OCI-LY3 (cell line): ENCODE measurements around the gene GZMM.

Experiments used
- H2AFZ ChIP-seq: fragments of 200-600, 300-600 bp; shearing (Covaris generic); 2 replicates; pipeline ENCODE4 v1.6.0; 2014; ENCODE audit warnings: antibody characterized with exemption, low read depth, low read length
- H3K27ac ChIP-seq: fragments of 200-600, 300-600 bp; sonication (generic); 2 replicates; pipeline ENCODE4 v1.5.1; 2014; ENCODE audit warnings: mild to moderate bottlenecking, low read length, moderate library complexity, mixed read lengths
- H3K27me3 ChIP-seq: fragments of 200-600, 300-600 bp; sonication (generic); 2 replicates; pipeline ENCODE4 v1.6.1; 2014; ENCODE audit warnings: low read depth, low read length, mixed read lengths
- H3K36me3 ChIP-seq: fragments of 200-600, 300-600 bp; sonication (generic); replicated peaks from 2 replicates; pipeline ENCODE3; 2014; ENCODE audit warnings: low read depth, low read length, mixed read lengths
- H3K4me1 ChIP-seq: fragments of 300-600, 200-600 bp; sonication (generic); 2 replicates; pipeline ENCODE4 v1.6.1; 2014; ENCODE audit warnings: low read length, mixed read lengths
- H3K4me2 ChIP-seq: fragments of 200-600, 300-600 bp; sonication (generic); 2 replicates; pipeline ENCODE4 v1.6.1; 2014; ENCODE audit warnings: low read length, mixed read lengths
- H3K4me3 ChIP-seq: fragments of 300-600, 200-600 bp; sonication (generic); 2 replicates; pipeline ENCODE4 v1.5.1; 2014; ENCODE audit warnings: antibody characterized with exemption, mild to moderate bottlenecking, low read length, moderate library complexity
- H3K79me2 ChIP-seq: fragments of 300-600, 200-600 bp; shearing (Covaris generic); 2 replicates; pipeline ENCODE4 v1.6.1; 2014; ENCODE audit warnings: mild to moderate bottlenecking, low read length, mixed read lengths
- H3K9ac ChIP-seq: fragments of 300-600, 200-600 bp; shearing (Covaris generic); 2 replicates; pipeline ENCODE4 v1.6.0; 2014; ENCODE audit warnings: mild to moderate bottlenecking, low read length, moderate library complexity
- H3K9me3 ChIP-seq: fragments of 200-600, 300-600 bp; shearing (Covaris generic); 2 replicates; pipeline ENCODE4 v1.6.1; 2014; ENCODE audit warnings: low read length, mixed read lengths; ENCODE audit not compliant: insufficient read depth
- H4K20me1 ChIP-seq: fragments of 200-600, 300-600 bp; sonication (generic); 2 replicates; pipeline ENCODE4 v1.6.1; 2016; ENCODE audit warnings: low read length, mixed read lengths; ENCODE audit not compliant: insufficient read depth
- CTCF ChIP-seq: fragments of 200-600, 300-600 bp; sonication (generic); IDR thresholded peaks from 2 replicates; pipeline ENCODE4 v1.5.1; 2014; ENCODE audit warnings: antibody characterized with exemption, low read length, low read depth
- EZH2phosphoT487 ChIP-seq: fragments of 200-600 bp; shearing (Covaris generic); IDR thresholded peaks from 2 replicates; pipeline ENCODE4 v1.6.1; 2018; ENCODE audit warnings: antibody characterized with exemption, mixed run types, low read depth

GZMM gene

GRCh38 chr19:571566-571974, 27.7 kb downstream of the GZMM start:
- Histone ChIP-seq H3K4me2 (peak overlapping the region; percentile 78), H3K4me1 (peaks cover 17% of the 10 kb centered on the region), H3K9ac (peak overlapping the region; percentile 92), H3K9me3 (no peaks in the 10 kb centered on the region), H3K27me3 (no peaks in the 10 kb centered on the region), H2AFZ (peak overlapping the region; percentile 54), H3K4me3 (peak overlapping the region; percentile 82), H3K36me3 (peaks cover 16% of the 10 kb centered on the region), H4K20me1 (peaks cover 33% of the 10 kb centered on the region), H3K27ac (peak overlapping the region; percentile 94), H3K79me2 (peaks cover 42% of the 10 kb centered on the region)
- TF ChIP-seq EZH2phosphoT487 (no peak), CTCF (no peak)

DNA sequence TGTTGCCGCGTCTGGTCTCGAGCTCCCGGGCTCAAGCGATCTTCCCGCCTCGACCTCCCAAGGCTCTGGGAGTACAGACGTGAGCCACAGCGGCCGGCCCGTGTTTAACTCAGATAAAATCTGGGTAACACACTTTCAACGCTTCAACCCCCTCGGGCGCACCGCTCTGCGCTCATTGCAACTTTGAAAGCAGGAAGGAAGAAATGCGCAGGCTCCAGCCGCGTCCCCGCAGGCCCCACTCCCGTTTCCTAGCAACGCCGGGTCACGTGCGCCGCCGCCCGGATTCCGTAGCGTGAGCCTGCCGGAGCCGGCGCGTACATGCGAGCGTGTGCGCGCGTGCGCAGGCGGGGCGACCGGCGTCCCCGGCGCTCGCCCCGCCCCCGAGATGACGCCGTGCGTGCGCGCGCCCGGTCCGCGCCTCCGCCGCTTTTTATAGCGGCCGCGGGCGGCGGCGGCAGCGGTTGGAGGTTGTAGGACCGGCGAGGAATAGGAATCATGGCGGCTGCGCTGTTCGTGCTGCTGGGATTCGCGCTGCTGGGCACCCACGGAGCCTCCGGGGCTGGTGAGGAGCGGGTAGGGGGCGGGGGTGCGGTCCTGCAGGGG, 28.4 kb downstream of the GZMM start, which contains the start of gene BSG:
Gene BSG (plus strand): TSS at position 457 of the 603 bp plus-strand sequence. CDS start 39 bp downstream, at position 496.
- Histone ChIP-seq H3K36me3 (peaks cover 16% of the 10 kb centered on the region), H4K20me1 (peaks cover 40% of the 10 kb centered on the region), H3K79me2 (peaks cover 48% of the 10 kb centered on the region), H2AFZ (peak within 1 kb of the TSS; percentile 54), H3K4me1 (peaks cover 17% of the 10 kb centered on the region), H3K4me2 (peak within 1 kb of the TSS; percentile 100), H3K9me3 (no peaks in the 10 kb centered on the region), H3K9ac (peak within 1 kb of the TSS; percentile 95), H3K27ac (peak within 1 kb of the TSS; percentile 94), H3K27me3 (no peaks in the 10 kb centered on the region), H3K4me3 (peak within 1 kb of the TSS; percentile 93)
- TF ChIP-seq CTCF: no peak
- no peak for TF ChIP-seq EZH2phosphoT487

DNA sequence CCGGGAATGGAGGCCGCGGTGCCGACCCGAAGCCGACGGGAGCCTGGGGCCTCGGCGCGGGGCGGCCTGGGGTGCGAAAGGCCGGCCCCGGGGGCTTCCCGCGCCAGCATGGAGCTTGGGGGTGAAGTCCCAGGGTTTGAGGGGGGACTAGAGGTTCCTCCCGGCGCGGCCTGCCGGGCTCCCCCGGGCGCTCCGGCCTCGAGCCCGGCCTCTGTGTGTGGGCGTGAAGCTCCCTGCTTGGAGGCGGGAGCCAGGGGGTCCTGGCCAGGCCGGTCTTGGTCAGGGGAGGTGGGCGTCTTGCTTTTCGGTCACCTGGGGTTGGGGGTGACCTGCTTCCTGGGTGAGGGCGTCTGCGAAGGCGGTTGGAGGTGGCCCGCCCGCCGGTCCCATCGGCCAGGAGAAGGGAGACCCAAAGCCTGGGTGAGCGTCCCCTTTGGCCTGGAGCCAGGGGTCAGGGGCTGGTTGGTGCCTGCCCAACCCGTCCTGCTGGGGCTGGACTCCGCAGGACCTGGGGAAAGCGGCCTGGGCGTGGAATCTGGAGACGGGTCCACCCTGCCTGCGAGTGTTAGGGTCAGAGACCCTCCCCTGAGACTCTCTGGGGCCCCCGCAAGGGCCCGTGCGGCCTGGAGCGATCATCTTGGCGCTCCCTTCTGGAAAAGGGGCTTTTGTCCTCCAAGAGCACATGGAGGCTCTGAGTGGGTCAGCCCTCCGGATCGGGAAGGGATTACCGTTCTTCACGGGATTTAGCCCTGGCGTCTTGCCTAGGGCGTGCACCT, 29.1 kb downstream of the GZMM start:
- peak overlapping the region; percentile 100 for H3K4me2 ChIP-seq
- no peak overlapping the region for H2AFZ ChIP-seq
- peak overlapping the region; percentile 95 for H3K9ac ChIP-seq
- H3K36me3 ChIP-seq: peaks cover 23% of the 10 kb centered on the region
- peaks cover 47% of the 10 kb centered on the region for H4K20me1 ChIP-seq
- peak overlapping the region; percentile 67 for H3K27ac ChIP-seq
- no peak for TF ChIP-seq CTCF
- no peak for TF ChIP-seq EZH2phosphoT487
- H3K27me3 ChIP-seq: no peaks in the 10 kb centered on the region
- peaks cover 55% of the 10 kb centered on the region for H3K79me2 ChIP-seq
- no peaks in the 10 kb centered on the region for H3K9me3 ChIP-seq
- H3K4me3 ChIP-seq: peak overlapping the region; percentile 93
- peaks cover 17% of the 10 kb centered on the region for H3K4me1 ChIP-seq

- peaks cover 52% of the 10 kb centered on the region for H4K20me1 ChIP-seq
- no peaks in the 10 kb centered on the region for H3K9me3 ChIP-seq
- H3K4me2 ChIP-seq: peak overlapping the region; percentile 100
- H3K79me2 ChIP-seq: peaks cover 61% of the 10 kb centered on the region
- TF ChIP-seq CTCF: no peak
- no peak for TF ChIP-seq EZH2phosphoT487
- H3K9ac ChIP-seq: peak overlapping the region; percentile 95
- peak overlapping the region; percentile 67; the same call in 1 of the 2 replicates for H3K27ac ChIP-seq
- H3K4me3 ChIP-seq: peak overlapping the region; percentile 93
- H3K36me3 ChIP-seq: peaks cover 28% of the 10 kb centered on the region
- H2AFZ ChIP-seq: no peak overlapping the region
- H3K4me1 ChIP-seq: peaks cover 17% of the 10 kb centered on the region
- no peaks in the 10 kb centered on the region for H3K27me3 ChIP-seq
Measured at GRCh38 chr19:573519-573825, 29.6 kb downstream of the GZMM start.
